NCI-H2081 (cell line): ENCODE data around the gene ZNRF2.

Experiments used
- DNase-seq, 2 experiments: peaks; one replicate each; lab custom pipeline; 2025; lab: John Stamatoyannopoulos, UW

ZNRF2 gene

DNA sequence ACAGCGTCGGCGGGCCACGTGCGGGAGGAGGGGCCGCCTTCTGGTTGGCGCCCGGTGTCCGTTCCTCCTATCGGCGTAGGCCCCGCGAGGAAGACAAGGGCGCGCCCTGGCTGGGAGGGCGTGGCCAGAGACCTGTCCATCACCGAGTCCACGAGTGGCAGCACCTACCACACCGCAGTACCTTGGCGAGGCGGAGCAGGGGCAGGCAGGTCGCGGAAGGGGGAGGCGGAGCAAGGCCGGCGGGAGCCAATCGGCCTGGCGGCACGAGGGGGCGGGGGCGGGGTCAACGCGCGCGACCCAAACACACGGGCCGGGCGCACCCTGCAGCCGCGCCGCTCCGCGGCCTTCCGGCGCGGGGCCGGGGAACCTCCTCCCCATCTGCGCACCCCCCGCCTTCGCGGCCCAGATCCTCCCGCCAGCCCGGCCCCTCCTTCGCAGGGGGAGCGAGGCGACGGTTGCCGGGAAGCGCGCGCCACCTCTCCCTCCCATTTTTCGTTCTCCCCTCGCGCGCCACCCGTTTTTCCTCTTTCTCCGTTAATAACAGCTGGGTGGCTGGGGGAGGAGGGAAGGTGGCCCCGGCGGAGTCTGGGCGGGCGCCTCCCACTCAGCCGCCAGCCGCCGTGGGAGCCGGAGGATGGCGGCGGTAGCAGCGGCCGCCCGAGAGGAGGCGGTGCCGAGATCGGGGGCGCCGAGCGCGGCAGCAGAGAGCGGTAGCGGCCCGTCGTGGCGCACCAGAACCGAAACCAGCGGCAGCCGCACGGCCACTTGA is at the start of gene ZNRF2:
Gene ZNRF2 (plus strand): TSS at position 300 of the 769 bp plus-strand sequence. CDS start 761 bp downstream, outside the sequence.
- peak; percentile 99 to 100 for DNase-seq

DNA sequence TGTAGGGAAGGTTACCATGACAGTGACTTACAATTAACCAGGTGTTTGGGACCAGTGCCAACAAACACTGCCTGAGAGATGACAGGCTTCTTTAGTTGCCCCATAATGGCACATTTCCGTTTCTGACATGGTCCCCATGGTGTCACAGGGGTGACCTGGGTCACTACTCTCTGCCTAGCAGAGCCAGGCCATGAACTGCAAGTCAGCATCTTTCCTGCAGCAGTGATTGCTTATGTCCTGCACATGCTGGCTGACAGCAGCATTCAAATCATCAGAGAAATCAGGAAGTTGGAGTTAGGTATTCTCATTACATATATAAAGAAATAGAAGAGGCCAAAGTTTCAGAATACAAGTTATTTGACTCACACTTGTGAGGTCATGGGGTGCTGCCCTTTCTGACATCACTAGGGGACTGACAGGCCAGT is 47.1 kb upstream of the ZNRF2 start:
- peak; percentile 31 to 78 for DNase-seq

DNA sequence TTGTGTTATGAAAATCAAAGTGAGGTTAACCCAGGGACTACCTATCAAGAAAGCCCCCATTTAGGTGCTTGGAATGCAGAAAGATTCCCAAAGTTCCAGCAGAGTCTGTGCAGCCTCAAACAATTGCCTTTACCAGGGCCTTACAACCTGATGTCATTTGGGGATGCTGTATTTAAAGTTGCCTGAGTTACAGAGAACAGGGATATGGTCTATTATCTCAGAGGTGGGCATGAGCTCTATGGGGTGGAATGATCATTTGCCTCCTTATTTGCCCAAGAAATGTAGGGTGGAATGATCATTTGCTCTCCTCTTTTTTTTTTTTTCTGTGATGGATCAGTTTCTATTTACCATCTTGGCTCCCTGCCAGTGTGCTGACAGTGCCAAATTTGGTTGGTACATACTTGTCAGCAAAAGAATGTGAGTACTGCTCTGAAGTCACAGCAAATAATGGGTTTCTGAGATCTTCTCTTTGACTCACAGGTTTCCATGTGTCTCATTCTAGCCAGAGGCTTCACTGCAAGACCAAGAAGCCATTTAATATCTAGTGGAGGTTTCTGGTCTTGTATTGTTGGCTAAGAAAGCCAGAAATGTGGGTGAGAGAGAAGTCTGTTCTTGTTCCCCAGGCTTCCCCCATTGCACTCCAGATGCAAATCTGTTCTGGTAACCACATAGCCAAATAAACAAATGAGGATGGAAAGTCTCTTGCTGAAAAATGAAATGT is 45.5 kb upstream of the ZNRF2 start:
- peak; percentile 67 to 81 for DNase-seq

GRCh38 chr7:30240106-30240800 is 44.1 kb upstream of the ZNRF2 start:
- DNase-seq, result no peak

GRCh38 chr7:30241767-30242166 is 42.6 kb upstream of the ZNRF2 start:
- DNase-seq, result no peak

- no peak for DNase-seq
Measured at GRCh38 chr7:30244340-30244739, 40.1 kb upstream of the ZNRF2 start.

GRCh38 chr7:30245913-30246312 is 38.5 kb upstream of the ZNRF2 start:
- DNase-seq, result no peak

DNA sequence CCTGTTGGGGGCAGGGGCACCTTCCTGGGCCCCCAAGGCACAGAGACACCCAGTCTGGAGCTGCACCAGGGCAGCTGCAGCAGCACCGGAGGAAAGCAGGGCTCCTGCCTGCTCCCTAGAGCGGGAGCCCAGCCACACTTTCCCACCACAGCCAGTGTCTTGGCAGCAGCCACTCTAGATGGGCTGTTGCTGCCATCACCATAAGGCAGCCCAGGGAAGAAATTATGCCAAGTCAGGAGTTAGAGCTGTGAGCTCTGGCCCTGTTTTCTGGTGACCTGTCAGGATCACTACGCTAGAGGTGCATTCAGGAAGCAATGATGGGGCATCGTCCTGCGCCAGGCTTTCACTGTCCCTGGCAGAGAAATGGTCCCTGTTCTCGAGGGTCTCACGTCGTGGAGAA is 38.0 kb upstream of the ZNRF2 start:
- no peak for DNase-seq

DNA sequence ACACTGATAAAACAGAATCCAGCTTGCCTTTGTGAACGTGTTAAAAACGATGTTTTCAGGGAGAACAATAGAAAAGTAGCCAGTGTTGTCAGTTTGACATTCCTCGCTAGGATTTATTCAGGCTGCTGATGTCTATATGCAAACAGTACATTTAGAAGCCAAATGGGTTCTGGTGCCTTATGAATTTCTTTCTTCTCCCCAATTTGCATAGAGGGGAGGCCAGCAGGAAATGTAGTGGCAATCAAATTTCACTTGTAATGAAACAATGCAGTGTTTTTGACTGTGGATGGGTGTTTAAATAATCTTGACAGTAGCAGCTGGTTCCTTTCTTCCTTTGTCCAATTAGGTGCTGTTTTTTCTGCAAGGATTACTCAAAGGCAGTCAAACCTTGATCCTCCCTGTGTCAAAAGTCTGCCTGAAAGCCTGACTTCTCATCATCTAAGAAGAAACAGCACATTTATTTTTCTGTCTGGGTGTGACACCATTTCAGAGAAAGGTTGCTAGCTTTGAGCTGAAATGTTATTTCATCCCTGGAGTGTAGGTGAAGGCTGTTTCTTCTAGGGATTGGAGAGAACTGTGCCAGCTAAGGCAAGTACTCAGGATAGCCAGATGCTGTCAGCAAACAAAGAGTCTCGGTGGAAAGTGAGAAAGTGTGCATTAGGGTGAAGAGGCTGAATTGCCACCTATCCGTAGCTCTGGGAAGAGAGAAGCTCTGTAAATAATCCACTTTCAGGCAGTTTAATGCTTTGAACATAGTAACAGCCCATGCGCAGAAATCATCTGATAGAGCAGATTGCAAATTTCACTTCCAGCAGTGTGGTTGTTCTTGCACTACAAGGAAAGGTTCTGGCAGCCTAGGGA is 36.6 kb upstream of the ZNRF2 start:
- DNase-seq, result peak; percentile 58 to 83

- no peak for DNase-seq
Measured at GRCh38 chr7:30249316-30249715, 35.1 kb upstream of the ZNRF2 start.

GRCh38 chr7:30249986-30250774 is 34.2 kb upstream of the ZNRF2 start:
- DNase-seq, result no peak

GRCh38 chr7:30251708-30252329 is 32.6 kb upstream of the ZNRF2 start:
- DNase-seq, result peak in 1 of 2 experiments; percentile 11

GRCh38 chr7:30252885-30253795 is 31.3 kb upstream of the ZNRF2 start:
- peak; percentile 57 to 82 for DNase-seq

DNA sequence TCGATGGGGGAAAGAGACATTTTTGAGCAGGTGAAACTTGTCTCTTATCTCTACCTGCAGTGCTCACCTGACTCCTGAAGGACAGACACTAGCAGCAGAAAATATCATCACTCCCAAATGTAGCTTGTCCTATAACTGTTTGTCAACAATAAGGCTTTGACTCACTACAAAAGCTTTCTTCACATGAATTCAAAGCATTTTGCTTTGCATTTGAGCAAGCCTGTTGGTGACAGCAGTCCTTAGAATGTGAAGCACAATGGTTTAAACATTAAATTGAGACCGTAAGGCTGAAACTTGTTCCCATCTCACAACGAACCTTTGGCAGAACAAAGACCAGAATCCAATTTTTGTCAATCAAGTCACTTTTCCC is 30.6 kb upstream of the ZNRF2 start:
- DNase-seq, result no peak

DNA sequence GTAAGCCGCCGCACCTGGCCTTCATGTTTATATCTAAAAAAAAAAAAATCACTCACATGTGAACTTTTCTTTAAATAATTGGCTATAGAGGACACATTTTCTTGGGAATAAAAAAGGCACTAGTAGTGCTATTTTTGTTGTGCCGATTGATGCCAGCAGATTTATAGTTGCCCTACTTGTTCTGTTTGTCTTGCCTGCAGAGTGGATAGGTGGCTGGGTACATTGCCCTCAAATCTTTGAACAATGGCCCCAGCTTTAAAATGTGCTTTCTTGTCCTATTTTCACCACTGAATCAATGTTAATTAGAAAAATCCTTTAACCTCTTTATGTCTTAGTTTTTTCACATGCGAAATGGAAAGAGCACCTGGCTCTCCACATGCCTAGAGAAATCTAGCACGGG is 30.1 kb upstream of the ZNRF2 start:
- DNase-seq, result no peak

DNA sequence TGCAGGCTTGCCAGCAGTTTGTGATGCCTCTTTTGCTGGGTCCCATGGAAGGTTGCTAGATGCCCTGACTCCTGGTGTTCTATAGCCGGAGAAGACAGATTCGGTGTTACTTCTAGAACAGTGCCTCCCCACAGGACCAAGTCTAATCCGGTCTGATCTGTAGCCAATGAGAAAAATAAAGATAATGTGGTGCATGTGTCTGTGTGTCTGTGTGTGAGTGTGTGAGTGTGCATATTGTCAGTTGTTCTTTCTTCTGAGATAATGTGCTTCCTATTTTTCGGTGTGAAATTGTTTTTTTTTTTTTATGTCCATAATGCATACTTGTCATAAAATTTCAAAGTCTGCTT is 29.7 kb upstream of the ZNRF2 start:
- DNase-seq, result no peak

DNA sequence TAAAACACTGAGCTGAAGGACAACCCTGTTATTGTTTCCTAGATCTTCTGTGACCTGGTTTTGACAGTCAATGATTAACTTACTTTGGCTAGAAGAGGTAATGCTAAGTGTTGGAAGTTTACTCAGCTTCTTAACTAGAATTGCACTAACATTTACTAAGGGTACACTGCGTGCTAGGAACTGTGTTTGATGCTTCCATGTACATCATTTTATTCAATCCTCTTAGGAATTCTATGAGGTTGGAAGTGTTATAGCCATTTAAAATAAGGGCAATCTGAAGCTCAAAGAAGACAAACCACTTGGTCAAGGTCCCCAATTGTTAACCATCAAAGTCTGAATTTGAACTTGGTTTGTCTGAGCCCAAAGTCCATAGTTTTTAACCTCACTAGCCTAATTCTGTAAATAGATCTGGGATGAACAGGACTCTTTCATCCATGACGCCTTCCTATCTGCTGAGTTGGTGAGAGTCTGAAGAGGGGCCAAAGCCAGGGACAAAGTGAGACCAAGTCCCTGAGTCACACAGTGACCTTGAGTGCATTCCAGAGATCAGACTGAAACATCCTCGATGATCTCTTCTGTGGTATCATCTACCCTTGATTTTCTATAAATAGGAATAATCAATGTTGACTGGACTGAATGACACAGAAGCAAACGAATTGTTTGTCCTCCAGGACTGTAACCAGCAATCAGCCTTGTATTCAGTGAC is 29.2 kb upstream of the ZNRF2 start:
- no peak for DNase-seq

GRCh38 chr7:30256349-30256858 is 28.0 kb upstream of the ZNRF2 start:
- no peak for DNase-seq
